Left ventricle myocardium inferior (tissue), 1 donor: ENCODE data around the gene CELF2. TPM values are rescaled to one million over a fixed set of nuclear protein-coding genes. Genes with fewer than 3 reads are reported as not detected.
A peak's percentile ranks its signal among the peaks of the same experiment; 100 is the strongest.

Experiments used
- DNase-seq: peaks from one replicate; pipeline ENCODE4 v3.0.0-alpha.2; 2020
- H3K27ac ChIP-seq: fragments of 200-600 bp; replicated peaks from 2 replicates; pipeline ENCODE4 v1.8.0; 2021
- H3K27me3 ChIP-seq: fragments of 200-600 bp; 2 replicates; pipeline ENCODE4 v1.8.0; 2021; ENCODE audit warnings: low read depth
- H3K36me3 ChIP-seq: fragments of 200-600 bp; 2 replicates; pipeline ENCODE4 v1.8.0; 2021
- H3K4me1 ChIP-seq: fragments of 200-600 bp; 2 replicates; pipeline ENCODE4 v1.8.0; 2021
- H3K4me3 ChIP-seq: fragments of 200-600 bp; 2 replicates; pipeline ENCODE4 v1.8.0; 2021; ENCODE audit warnings: mild to moderate bottlenecking, moderate library complexity
- H3K9me3 ChIP-seq: fragments of 200-600 bp; replicated peaks from 2 replicates; pipeline ENCODE4 v1.8.0; 2021
- intact Hi-C: fragments of 100-400 bp; cut with micrococcal nuclease; formaldehyde crosslinking; loops from one replicate; pipeline ENCODE4 v1.11.0; 2022
- total RNA-seq: library from RNA; stranded (reverse); fragmentation: NEBNext Ultra II Directional; extraction: Animal tissue kit (Norgen Biotek cat#: 25700); gene quantifications from one replicate; pipeline ENCODE4 v1.2.1, GENCODE V29; 2021
- TF ChIP-seq, protein P1 (sequence below): fragments of 200-600 bp; IDR thresholded peaks from 2 replicates; pipeline ENCODE4 v1.8.0; 2021; ENCODE audit warnings: antibody characterized with exemption, mild to moderate bottlenecking, borderline replicate concordance
- donor health status: DM: no; HTN: yes; CAD: no; lungs with severe emphysema.

Gene CELF2
- total RNA-seq, 1 donor from 2014 or later = 74.9 TPM

DNA sequence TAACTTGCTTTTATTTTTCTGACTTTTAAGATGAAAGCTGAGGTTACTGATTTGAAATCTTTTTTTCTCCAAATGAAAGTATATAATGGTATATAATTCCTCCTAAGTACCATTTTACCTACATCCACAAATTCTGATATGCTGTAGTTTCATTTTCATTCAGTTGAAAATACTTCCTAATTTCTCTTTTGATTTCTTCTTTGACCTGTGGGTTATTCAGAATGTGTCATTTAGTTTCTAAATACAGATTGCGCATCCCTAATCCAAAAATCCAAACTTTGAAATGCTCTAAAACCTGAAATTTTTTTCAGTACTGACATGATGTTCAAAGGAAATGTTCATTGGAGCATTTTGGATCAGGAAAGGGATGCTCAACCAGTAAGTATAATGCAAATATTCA is 168.7 kb downstream of the CELF2 start:
- Histone ChIP-seq H3K27ac (peak overlapping the region; percentile 6), H3K4me3 (no peak overlapping the region), H3K9me3 (peaks cover 10% of the 10 kb centered on the region), H3K27me3 (no peaks in the 10 kb centered on the region), H3K36me3 (peaks cover 6% of the 10 kb centered on the region), H3K4me1 (peaks cover 61% of the 10 kb centered on the region)
- TF ChIP-seq, protein P1, sequence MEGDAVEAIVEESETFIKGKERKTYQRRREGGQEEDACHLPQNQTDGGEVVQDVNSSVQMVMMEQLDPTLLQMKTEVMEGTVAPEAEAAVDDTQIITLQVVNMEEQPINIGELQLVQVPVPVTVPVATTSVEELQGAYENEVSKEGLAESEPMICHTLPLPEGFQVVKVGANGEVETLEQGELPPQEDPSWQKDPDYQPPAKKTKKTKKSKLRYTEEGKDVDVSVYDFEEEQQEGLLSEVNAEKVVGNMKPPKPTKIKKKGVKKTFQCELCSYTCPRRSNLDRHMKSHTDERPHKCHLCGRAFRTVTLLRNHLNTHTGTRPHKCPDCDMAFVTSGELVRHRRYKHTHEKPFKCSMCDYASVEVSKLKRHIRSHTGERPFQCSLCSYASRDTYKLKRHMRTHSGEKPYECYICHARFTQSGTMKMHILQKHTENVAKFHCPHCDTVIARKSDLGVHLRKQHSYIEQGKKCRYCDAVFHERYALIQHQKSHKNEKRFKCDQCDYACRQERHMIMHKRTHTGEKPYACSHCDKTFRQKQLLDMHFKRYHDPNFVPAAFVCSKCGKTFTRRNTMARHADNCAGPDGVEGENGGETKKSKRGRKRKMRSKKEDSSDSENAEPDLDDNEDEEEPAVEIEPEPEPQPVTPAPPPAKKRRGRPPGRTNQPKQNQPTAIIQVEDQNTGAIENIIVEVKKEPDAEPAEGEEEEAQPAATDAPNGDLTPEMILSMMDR = no peak
- DNase-seq = no peak
- intact Hi-C loops = no loop called here

DNA sequence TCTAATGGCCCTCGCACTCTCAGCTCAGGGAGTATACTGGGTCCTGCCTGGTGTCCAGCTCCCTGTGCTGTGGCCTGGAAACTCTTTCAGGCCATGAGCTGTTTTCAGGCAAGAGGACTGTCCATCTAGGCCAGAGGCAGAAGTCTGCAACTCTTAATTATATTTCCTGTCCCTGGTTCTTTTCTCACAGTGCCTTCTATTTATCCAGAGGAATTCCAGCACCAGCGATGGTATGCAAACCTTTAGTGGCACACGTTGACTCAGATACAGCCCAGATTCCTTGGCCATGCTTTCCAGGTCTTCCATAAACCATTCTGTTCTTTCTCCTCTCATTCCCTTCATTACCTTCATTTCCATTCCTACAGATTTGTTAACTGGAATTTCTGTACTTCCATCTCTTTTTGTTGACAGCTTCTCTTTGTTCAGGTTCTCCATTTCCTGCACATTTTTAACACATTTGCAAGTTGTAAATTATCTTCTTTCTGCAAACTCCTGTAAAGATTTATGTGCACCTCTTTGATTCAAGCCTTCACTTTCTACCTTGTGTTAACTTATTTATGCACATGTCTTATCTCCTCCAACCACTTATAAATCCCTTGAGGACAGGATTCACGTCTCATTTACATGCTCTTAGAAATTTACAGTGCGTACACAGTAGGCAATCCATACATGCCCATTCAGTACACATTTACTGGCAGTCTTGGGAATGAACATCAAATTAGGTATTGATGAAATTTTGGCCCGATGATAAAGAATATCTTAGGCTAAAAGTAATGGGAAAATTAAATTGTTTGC is 172.1 kb downstream of the CELF2 start:
- intact Hi-C loops = no loop called here

DNA sequence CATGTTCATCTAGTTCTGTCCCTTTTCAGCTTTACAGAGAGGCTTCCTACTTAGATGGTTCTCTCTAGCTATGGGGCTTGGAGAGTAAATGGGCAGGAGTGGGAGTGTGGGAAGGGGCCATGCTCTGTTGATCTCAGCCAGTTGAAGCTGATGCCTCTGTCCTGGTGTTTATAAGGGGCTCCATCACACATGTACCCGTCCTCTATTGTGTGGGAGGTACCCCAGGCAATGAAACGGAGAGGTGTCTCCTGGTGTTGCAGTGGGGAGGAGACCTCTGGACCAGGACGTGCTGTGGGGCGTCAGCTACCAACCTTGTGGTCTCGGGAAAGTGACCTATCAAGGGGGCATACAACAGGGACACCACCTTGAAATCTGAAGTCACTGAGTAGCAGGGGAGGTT is 173.5 kb downstream of the CELF2 start:
- peak overlapping the region; percentile 82 for H3K27ac ChIP-seq
- no peaks in the 10 kb centered on the region for H3K27me3 ChIP-seq
- H3K4me3 ChIP-seq = no peak overlapping the region
- TF ChIP-seq, protein P1 = no peak
- no peak for DNase-seq
- no peaks in the 10 kb centered on the region for H3K36me3 ChIP-seq
- no peaks in the 10 kb centered on the region for H3K9me3 ChIP-seq
- peaks cover 77% of the 10 kb centered on the region for H3K4me1 ChIP-seq
- intact Hi-C loops = no loop called here

More for the DNA sequence above, 172.1 kb downstream of the CELF2 start:
- DNase-seq = no peak
- TF ChIP-seq, protein P1 = no peak
- Histone ChIP-seq H3K4me3 (no peak overlapping the region), H3K27ac (peak overlapping the region; percentile 82), H3K9me3 (peaks cover 7% of the 10 kb centered on the region), H3K36me3 (peaks cover 6% of the 10 kb centered on the region), H3K27me3 (no peaks in the 10 kb centered on the region), H3K4me1 (peaks cover 63% of the 10 kb centered on the region)

DNA sequence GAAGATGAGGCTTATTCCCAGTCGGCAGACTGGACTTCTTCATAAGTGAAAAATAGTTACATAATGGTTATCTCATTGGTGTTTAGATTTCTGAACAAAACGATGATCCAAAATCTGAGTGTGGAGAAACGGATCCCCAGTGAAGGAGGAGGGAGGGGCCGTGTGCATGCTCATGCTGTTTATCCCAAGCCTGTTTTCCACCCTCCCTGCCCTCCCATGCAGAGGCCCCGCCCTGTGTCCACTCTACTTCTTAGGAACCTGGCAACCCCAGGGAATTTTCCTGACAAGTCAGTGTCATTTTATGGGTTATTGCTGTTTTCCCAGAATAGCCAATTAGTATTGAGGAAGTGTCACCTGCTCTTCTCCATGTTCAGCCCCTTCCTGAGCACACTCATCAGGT is 174.0 kb downstream of the CELF2 start:
- peaks cover 82% of the 10 kb centered on the region for H3K4me1 ChIP-seq

DNA sequence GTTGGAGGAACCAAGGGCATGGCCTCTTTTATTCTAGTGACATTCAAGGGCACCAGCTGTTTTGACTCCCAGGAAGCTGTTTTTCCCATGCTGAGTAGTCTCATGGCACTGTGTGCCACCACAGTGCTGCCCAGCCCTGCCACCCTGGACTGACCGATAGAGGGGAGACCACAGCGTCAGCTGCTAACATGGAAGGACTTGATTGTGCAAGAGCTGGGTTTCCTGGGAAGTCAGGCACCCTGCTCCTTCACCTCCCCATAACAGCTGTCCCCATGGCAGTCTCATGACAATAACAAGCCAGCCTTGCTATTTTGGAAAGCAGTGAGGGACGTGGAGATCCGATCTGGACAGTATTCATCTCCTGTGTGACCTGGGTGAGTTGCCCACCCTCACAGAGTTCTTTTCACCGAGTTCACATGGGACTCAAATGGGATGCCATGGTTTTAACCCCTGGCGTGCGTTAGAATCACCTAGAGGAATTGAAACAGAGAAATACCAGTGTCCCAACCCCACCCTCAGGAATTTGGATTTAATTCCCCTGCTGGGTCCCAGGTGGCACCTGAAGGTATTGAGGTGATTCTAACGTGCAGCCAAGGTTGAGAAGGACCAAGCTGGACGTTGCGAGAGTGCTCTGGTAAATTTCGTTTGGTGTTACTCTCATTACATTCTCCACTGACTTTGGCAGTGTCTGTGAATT is 174.8 kb downstream of the CELF2 start:
- peak; percentile 57 for DNase-seq
- H3K4me3 ChIP-seq = no peak overlapping the region
- intact Hi-C loops = no loop called here
- H3K4me1 ChIP-seq = peaks cover 88% of the 10 kb centered on the region
- H3K27me3 ChIP-seq = no peaks in the 10 kb centered on the region
- peak overlapping the region; percentile 82 for H3K27ac ChIP-seq
- TF ChIP-seq, protein P1 = no peak
- H3K36me3 ChIP-seq = no peaks in the 10 kb centered on the region
- H3K9me3 ChIP-seq = no peaks in the 10 kb centered on the region

More for the DNA sequence above, 174.0 kb downstream of the CELF2 start:
- intact Hi-C loops = no loop called here
- Histone ChIP-seq H3K36me3 (no peaks in the 10 kb centered on the region), H3K27me3 (no peaks in the 10 kb centered on the region), H3K9me3 (no peaks in the 10 kb centered on the region), H3K4me3 (no peak overlapping the region), H3K27ac (peak overlapping the region; percentile 82)
- TF ChIP-seq, protein P1 = no peak
- DNase-seq = no peak
